K562 (cell line): ENCODE results near the gene CADM2. TPM values are rescaled to one million over a fixed set of nuclear protein-coding genes. Genes with fewer than 3 reads are reported as not detected.

Experiments
- ATAC-seq: fragments of 200-7000 bp; cut with Tn5 transposase; 3 replicates; pipeline ENCODE4 v1.9.1; 2020; ENCODE audit warnings: moderate library complexity
- BruUV-seq: library from RNA; stranded (reverse); fragments of 400-500 nt; replicated peaks from 2 replicates; lab custom pipeline; 2021; lab: Mats Ljungman, UMichigan
- CTCF ChIA-PET: fragments of 300-600 bp; formaldehyde crosslinking; extraction: SDS; loops from one replicate; lab custom pipeline; 2021; ENCODE audit warnings: low intra/inter-chr PET ratio; lab: Yijun Ruan, JAX
- POLR2A ChIA-PET: fragments of 300-600, 350-650 bp; sonication (Branson Sonifier 250); formaldehyde crosslinking; extraction: SDS; loops from one replicate; lab custom pipeline; 2021; ENCODE audit warnings: antibody characterized with exemption, inconsistent platforms; lab: Yijun Ruan, JAX
- DNase-seq, 4 experiments: peaks; one replicate each; pipeline versions ENCODE4 v3.0.0 to v3.0.0-alpha.2; 2011 to 2018; ENCODE audit warnings: low spot score in 3 of 4, mixed read lengths in 3 of 4; ENCODE audit errors: extremely low read depth in 1 of 4
- FAIRE-seq: peaks from 2 replicates; lab custom pipeline; 2011; peaks lifted over from hg19 to GRCh38; lab: Jason Lieb, UNC
- H2AFZ ChIP-seq: 2 replicates; pipeline ENCODE4 v1.6.0; 2011; ENCODE audit warnings: low read depth, low read length, control low read depth, inconsistent platforms
- H3K27ac ChIP-seq: fragments of 200-600 bp; 3 replicates; pipeline ENCODE4 v1.8.0; 2011; ENCODE audit warnings: low read depth, mild to moderate bottlenecking, control low read depth, inconsistent platforms, low read length, moderate library complexity, mixed read lengths; ENCODE audit errors: extremely low read depth
- H3K27me3 ChIP-seq, 2 experiments: fragments of 300-600 bp in 1 of 2; 2 replicates in 1 of 2; 3 replicates in 1 of 2; pipeline versions ENCODE4 v1.6.0 to v1.8.0; 2011; ENCODE audit warnings: inconsistent platforms in 2 of 2, low read length in 2 of 2, mild to moderate bottlenecking in 1 of 2, mixed read lengths in 1 of 2, moderate library complexity in 1 of 2; ENCODE audit not compliant: control insufficient read depth in 2 of 2, insufficient read depth in 2 of 2
- H3K36me3 ChIP-seq: fragments of 300-600 bp; 3 replicates; pipeline ENCODE4 v1.8.0; 2011; ENCODE audit warnings: mild to moderate bottlenecking, low read length, inconsistent platforms; ENCODE audit not compliant: control insufficient read depth, insufficient read depth
- H3K4me1 ChIP-seq, 2 experiments: fragments of 200-600 bp in 1 of 2; replicated peaks in 1 of 2; 2 replicates in 1 of 2; 3 replicates in 1 of 2; pipeline versions ENCODE4 v1.5.1 to v1.8.0; 2011; ENCODE audit warnings: inconsistent platforms in 2 of 2, low read length in 2 of 2, mild to moderate bottlenecking in 1 of 2, mixed read lengths in 1 of 2, moderate library complexity in 1 of 2; ENCODE audit not compliant: control insufficient read depth in 2 of 2, insufficient read depth in 2 of 2
- H3K4me2 ChIP-seq: 2 replicates; pipeline ENCODE4 v1.6.1; 2011; ENCODE audit warnings: low read length, control low read depth, inconsistent platforms, mixed read lengths; ENCODE audit not compliant: insufficient read depth
- H3K4me3 ChIP-seq: fragments of 200-600 bp; sonication (generic), shearing (Covaris generic); 2 replicates; pipeline ENCODE4 v1.5.1; 2016; ENCODE audit warnings: control low read depth, inconsistent platforms
- H3K79me2 ChIP-seq: fragments of 200-600 bp; 3 replicates; pipeline ENCODE4 v1.8.0; 2011; ENCODE audit warnings: low read length, inconsistent platforms; ENCODE audit not compliant: control insufficient read depth, insufficient read depth
- H3K9ac ChIP-seq, 2 experiments: 2 replicates each; pipeline versions ENCODE4 v1.6.0 to v1.6.1; 2011; ENCODE audit warnings: low read depth in 2 of 2, low read length in 2 of 2, control low read depth in 1 of 2, inconsistent platforms in 1 of 2, mild to moderate bottlenecking in 1 of 2, mixed read lengths in 1 of 2; ENCODE audit not compliant: insufficient read depth in 1 of 2
- H3K9me1 ChIP-seq: one replicate; pipeline ENCODE4 v1.6.0; 2011; ENCODE audit warnings: inconsistent platforms, mild to moderate bottlenecking, low read length, moderate library complexity; ENCODE audit not compliant: control insufficient read depth, insufficient read depth
- H3K9me3 ChIP-seq: replicated peaks from 2 replicates; pipeline ENCODE4 v1.5.1; 2011; ENCODE audit warnings: low read depth, low read length, inconsistent platforms; ENCODE audit not compliant: control insufficient read depth, insufficient read depth
- H4K20me1 ChIP-seq: replicated peaks from 2 replicates; pipeline ENCODE4 v1.6.1; 2011; ENCODE audit warnings: low read length, inconsistent platforms, mixed read lengths; ENCODE audit not compliant: control insufficient read depth, insufficient read depth
- BDP1 ChIP-seq: IDR thresholded peaks from 3 replicates; pipeline ENCODE4 v1.6.1; 2011; ENCODE audit not compliant: insufficient read length, insufficient read depth
- BHLHE40 ChIP-seq: IDR thresholded peaks from 2 replicates; pipeline ENCODE4 v1.6.1; 2011; ENCODE audit warnings: low read length, improper control_type of control experiment
- DEAF1 ChIP-seq: fragments of 450-650 bp; formaldehyde crosslinking; IDR thresholded peaks from 2 replicates; pipeline ENCODE4 v1.4.0; 2020; ENCODE audit warnings: mild to moderate bottlenecking, moderate library complexity
- FOXA1 ChIP-seq: fragments of 450-650 bp; IDR thresholded peaks from 2 replicates; pipeline ENCODE4 v1.6.1; 2016; ENCODE audit warnings: mild to moderate bottlenecking, borderline replicate concordance
- HDAC3 ChIP-seq: fragments of 450-650 bp; IDR thresholded peaks from 2 replicates; pipeline ENCODE4 v1.6.1; 2018; ENCODE audit warnings: borderline replicate concordance, mild to moderate bottlenecking, moderate library complexity; ENCODE audit not compliant: partially characterized antibody
- RBM39 ChIP-seq: fragments of 200-400 bp; formaldehyde crosslinking; optimal IDR thresholded peaks from 2 replicates; pipeline ENCODE3; 2018; ENCODE audit warnings: low read depth, low read length
- SRSF9 ChIP-seq: fragments of 200-400 bp; formaldehyde crosslinking; IDR thresholded peaks from 2 replicates; pipeline ENCODE4 v1.6.1; 2017; ENCODE audit warnings: low read depth, low read length, borderline replicate concordance
- ZKSCAN1 ChIP-seq: fragments of 150-350 bp; IDR thresholded peaks from 2 replicates; pipeline ENCODE4 v1.6.1; 2016; ENCODE audit warnings: low read depth, low read length
- ZNF274 ChIP-seq: IDR thresholded peaks from 2 replicates; pipeline ENCODE4 v1.6.1; 2011; ENCODE audit warnings: low read depth, mild to moderate bottlenecking, low read length, moderate library complexity, borderline replicate concordance
- ZNF431 ChIP-seq: sonication (generic); formaldehyde crosslinking; IDR thresholded peaks from 2 replicates; pipeline ENCODE4 v1.8.0; 2022; ENCODE audit warnings: mild to moderate bottlenecking, missing genetic modification reagents
- ZNF57 ChIP-seq: fragments of 450-650 bp; formaldehyde crosslinking; IDR thresholded peaks from 2 replicates; pipeline ENCODE4 v1.4.0; 2020; ENCODE audit warnings: mild to moderate bottlenecking, moderate library complexity
- ZNF79 ChIP-seq: fragments of 250-450 bp; sonication (Bioruptor Pico); IDR thresholded peaks from 2 replicates; pipeline ENCODE4 v1.4.0; 2020; ENCODE audit warnings: low read depth, mild to moderate bottlenecking, moderate library complexity
- WGBS: fragments of 100-300 bp; shearing (Covaris generic); methylation state at CpG from one replicate; pipeline ENCODE4 v1.1.6; 2016; ENCODE audit warnings: low coverage, mixed read lengths; ENCODE audit not compliant: insufficient coverage; ENCODE audit errors: missing lambda C conversion rate; 5-methylcytosine and 5-hydroxymethylcytosine counted together
- in situ Hi-C: fragments of 300-500 bp; cut with MboI; formaldehyde crosslinking; loops from 4 replicates; pipeline ENCODE4 v1.15.0; 2018; ENCODE audit warnings: inconsistent platforms, mixed read lengths
- intact Hi-C: fragments of 100-400 bp; cut with micrococcal nuclease; formaldehyde crosslinking; loops from 2 replicates; pipeline ENCODE4 v1.14.2; 2022
- polyA plus RNA-seq, 8 experiments: library from polyadenylated mRNA; depleted of rRNA in 4 of 8; stranded (reverse) in 5 of 8; unstranded in 3 of 8; fragments of >200 nt; fragmentation: Nextera tagmentation in 2 of 8; fragmentation: Illumina TruSeq in 1 of 8; extraction: Ambion mirVana in 2 of 8; extraction: Trizol in 1 of 8; gene quantifications; 2 replicates each; pipeline versions ENCODE4 v1.2.1 to v1.2.3, GENCODE V29; 2011 to 2014; ENCODE audit warnings: inconsistent platforms in 1 of 8, missing spikeins in 1 of 8
- total RNA-seq, 7 experiments: library from RNA; depleted of rRNA in 6 of 7; stranded (reverse); fragments of >200 nt in 6 of 7; fragmentation: Illumina TruSeq in 2 of 7; extraction: Trizol in 2 of 7; gene quantifications; 2 replicates each; pipeline versions ENCODE4 v1.2.1 to v1.2.3, GENCODE V29; 2011 to 2021; ENCODE audit warnings: low replicate concordance in 1 of 7
- TF ChIP-seq, protein P1 (sequence below): fragments of 200-800 bp; sonication (Bioruptor generic); IDR thresholded peaks from 2 replicates; pipeline ENCODE4 v1.6.1; 2017; ENCODE audit warnings: missing genetic modification characterization, missing compliant biosample characterization

CADM2 gene
- total and polyA plus RNA-seq, 9 of the 15 experiments (the other 6 are each of a cell fraction or from before 2014, with no cell fraction given) = 0.11 to 3.2 (median 0.95) TPM

GRCh38 chr3:85171976-85172375 lies 213.2 kb downstream of the CADM2 start (continued):
- TF ChIP-seq DEAF1 = no peak
- TF ChIP-seq SRSF9 = no peak
- no peak for TF ChIP-seq ZNF79
- TF ChIP-seq ZNF57 (CRISPR knock-in tag) = no peak
- no peak for TF ChIP-seq BHLHE40
- TF ChIP-seq ZNF274 = no peak
- TF ChIP-seq BDP1 = no peak
- TF ChIP-seq, protein P1, sequence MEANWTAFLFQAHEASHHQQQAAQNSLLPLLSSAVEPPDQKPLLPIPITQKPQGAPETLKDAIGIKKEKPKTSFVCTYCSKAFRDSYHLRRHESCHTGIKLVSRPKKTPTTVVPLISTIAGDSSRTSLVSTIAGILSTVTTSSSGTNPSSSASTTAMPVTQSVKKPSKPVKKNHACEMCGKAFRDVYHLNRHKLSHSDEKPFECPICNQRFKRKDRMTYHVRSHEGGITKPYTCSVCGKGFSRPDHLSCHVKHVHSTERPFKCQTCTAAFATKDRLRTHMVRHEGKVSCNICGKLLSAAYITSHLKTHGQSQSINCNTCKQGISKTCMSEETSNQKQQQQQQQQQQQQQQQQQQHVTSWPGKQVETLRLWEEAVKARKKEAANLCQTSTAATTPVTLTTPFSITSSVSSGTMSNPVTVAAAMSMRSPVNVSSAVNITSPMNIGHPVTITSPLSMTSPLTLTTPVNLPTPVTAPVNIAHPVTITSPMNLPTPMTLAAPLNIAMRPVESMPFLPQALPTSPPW (CRISPR knock-in tag) = no peak
- no peak for TF ChIP-seq ZKSCAN1
- no peak for TF ChIP-seq RBM39

DNA sequence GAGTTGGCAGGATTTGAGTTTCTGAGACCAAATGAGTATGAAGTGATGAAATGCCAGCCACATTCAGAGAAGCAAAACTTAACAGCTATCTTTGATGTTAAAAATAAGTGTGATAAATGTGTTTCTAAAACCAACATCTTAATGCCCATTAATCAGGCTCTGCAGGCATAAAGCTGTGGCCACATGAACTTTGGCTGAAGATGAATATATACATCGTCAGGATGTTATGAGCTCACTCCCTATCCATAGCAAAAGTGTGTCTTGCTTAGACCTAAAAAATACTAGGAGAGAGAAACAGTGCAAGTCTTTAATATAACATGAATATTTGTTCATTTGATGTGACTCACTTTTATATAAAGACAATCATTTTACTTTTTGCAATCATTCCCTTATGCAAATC lies 218.0 kb downstream of the CADM2 start:
- no TSS peak for BruUV-seq

More for the DNA sequence above, 218.0 kb downstream of the CADM2 start:
- H3K4me1 ChIP-seq = no peaks in the 10 kb centered on the region
- no peaks in the 10 kb centered on the region for H3K79me2 ChIP-seq
- CTCF ChIA-PET = no interaction called here
- intact Hi-C loops = no loop called here
- in situ Hi-C loops = no loop called here
- H4K20me1 ChIP-seq = no peaks in the 10 kb centered on the region
- POLR2A ChIA-PET = no interaction called here
- no peak overlapping the region for H3K4me2 ChIP-seq
- ATAC-seq (no peak), DNase-seq (no peak), FAIRE-seq (no peak)
- no peak overlapping the region for H3K4me3 ChIP-seq
- H3K27ac ChIP-seq = no peak overlapping the region
- H2AFZ ChIP-seq = no peak overlapping the region
- no peaks in the 10 kb centered on the region for H3K36me3 ChIP-seq
- TF ChIP-seq ZNF431 (CRISPR knock-in tag) (no peak), FOXA1 (no peak), HDAC3 (no peak)
- H3K9me3 ChIP-seq = no peaks in the 10 kb centered on the region
- no peaks in the 10 kb centered on the region for H3K9me1 ChIP-seq
- H3K27me3 ChIP-seq = no peaks in the 10 kb centered on the region
- H3K9ac ChIP-seq = no peak overlapping the region
- 0% methylated on average over 1 of the region's 1 CpG for WGBS
